GM19455 (cell line): ENCODE measurements around the gene THSD7B.
"Not testable (repeated sequence)": the region's sequence is repeated elsewhere in the genome, so short reads cannot be mapped to it uniquely, and the experiment has no call there.

Experiments used
- ATAC-seq: cut with Tn5 transposase; IDR thresholded peaks from one replicate; pipeline ENCODE4 v1.9.1; 2021; ENCODE audit not compliant: unreplicated experiment

The THSD7B gene

GRCh38 chr2:137237055-137237454 lies 471.7 kb downstream of the THSD7B start:
- no peak for ATAC-seq

- no peak for ATAC-seq
Observed at GRCh38 chr2:137238065-137238464, 472.7 kb downstream of the THSD7B start.

GRCh38 chr2:137249463-137250130 lies 484.3 kb downstream of the THSD7B start:
- ATAC-seq: no peak

- no peak for ATAC-seq
Observed at GRCh38 chr2:137250401-137250800, 485.1 kb downstream of the THSD7B start.

GRCh38 chr2:137251045-137251444 lies 485.7 kb downstream of the THSD7B start:
- no peak for ATAC-seq

- no peak for ATAC-seq
Observed at GRCh38 chr2:137252934-137253333, 487.6 kb downstream of the THSD7B start.

- ATAC-seq: no peak
Observed at GRCh38 chr2:137254052-137254451, 488.7 kb downstream of the THSD7B start.

GRCh38 chr2:137255345-137255744 lies 490.0 kb downstream of the THSD7B start:
- ATAC-seq: no peak

- no peak for ATAC-seq
Observed at GRCh38 chr2:137255990-137256389, 490.6 kb downstream of the THSD7B start.

- ATAC-seq: no peak
Observed at GRCh38 chr2:137261881-137262585, 496.7 kb downstream of the THSD7B start.

GRCh38 chr2:137262594-137262993 lies 497.2 kb downstream of the THSD7B start:
- ATAC-seq: no peak

- no peak for ATAC-seq
Observed at GRCh38 chr2:137287913-137288639, 522.7 kb downstream of the THSD7B start.

GRCh38 chr2:137291836-137292570 lies 526.7 kb downstream of the THSD7B start:
- no peak for ATAC-seq

- no peak for ATAC-seq
Observed at GRCh38 chr2:137298377-137298776, 533.0 kb downstream of the THSD7B start.

GRCh38 chr2:137300987-137301386 lies 535.6 kb downstream of the THSD7B start:
- no peak for ATAC-seq

GRCh38 chr2:137302957-137303356 lies 537.6 kb downstream of the THSD7B start:
- no peak for ATAC-seq

- ATAC-seq: no peak
Observed at GRCh38 chr2:137316075-137316474, 550.7 kb downstream of the THSD7B start.

- ATAC-seq: no peak
Observed at GRCh38 chr2:137321566-137321965, 556.2 kb downstream of the THSD7B start.

- not testable (repeated sequence) for ATAC-seq
Observed at GRCh38 chr2:137331562-137331961, 566.2 kb downstream of the THSD7B start.

GRCh38 chr2:137333386-137334165 lies 568.2 kb downstream of the THSD7B start:
- no peak for ATAC-seq
